ENCODE results near the gene TIA1.
"Not testable (repeated sequence)": the region's sequence is repeated elsewhere in the genome, so short reads cannot be mapped to it uniquely, and the experiment has no call there.

Gene TIA1

GRCh38 chr2:70270323-70270722, 21.9 kb upstream of the TIA1 start:
- Histone ChIP-seq H3K4me1 (no peaks in the 10 kb centered on the region), H3K9me3 (no peaks in the 10 kb centered on the region), H3K27ac (no peak overlapping the region), H3K36me3 (peaks cover 24 to 42% (median 41%) of the 10 kb centered on the region in 3 donors), H3K27me3 (no peaks in the 10 kb centered on the region), H3K4me3 (no peak overlapping the region)
- no peak for DNase-seq
- no peak for TF ChIP-seq CTCF (IDR thresholded peaks at IDR 0.05)
- intact Hi-C loops (cut with DNase I; ENCODE audit: low total_unique reads): no loop called here

- H3K4me3 ChIP-seq; H3K27ac ChIP-seq; DNase-seq; H3K9me3 ChIP-seq; H3K27me3 ChIP-seq; intact Hi-C loops (cut with DNase I; ENCODE audit: low total_unique reads); H3K4me1 ChIP-seq: not testable (repeated sequence)
- H3K36me3 ChIP-seq: peaks cover 24 to 41% (median 40%) of the 10 kb centered on the region in 3 donors
Measured at GRCh38 chr2:70269422-70270302, 21.2 kb upstream of the TIA1 start.

DNA sequence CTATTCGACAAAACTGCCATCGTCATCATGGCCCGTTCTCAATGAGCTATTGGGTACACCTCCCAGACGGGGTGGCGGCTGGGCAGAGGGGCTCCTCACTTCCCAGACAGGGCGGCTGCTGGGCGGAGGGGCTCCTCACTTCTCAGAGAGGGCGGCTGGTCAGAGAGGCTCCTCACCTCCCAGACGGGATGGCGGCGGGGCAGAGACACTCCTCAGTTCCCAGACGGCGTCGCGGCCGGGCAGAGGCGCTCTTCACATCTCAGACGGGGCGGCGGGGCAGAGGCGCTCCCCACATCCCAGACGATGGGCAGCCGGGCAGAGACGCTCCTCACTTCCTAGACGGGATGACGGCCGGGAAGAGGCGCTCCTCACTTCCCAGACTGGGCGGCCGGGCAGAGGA, 18.5 kb upstream of the TIA1 start:
- not testable (repeated sequence) for DNase-seq
- H3K36me3 ChIP-seq: peaks cover 42 to 61% (median 58%) of the 10 kb centered on the region in 3 donors

GRCh38 chr2:70261501-70261900, 13.1 kb upstream of the TIA1 start:
- intact Hi-C loops (cut with DNase I; ENCODE audit: low total_unique reads): no loop called here
- H3K36me3 ChIP-seq: peaks cover 35 to 57% (median 35%) of the 10 kb centered on the region in 3 donors
- H3K4me1 ChIP-seq: peaks cover 0 to 44% (median 35%) of the 10 kb centered on the region in 4 donors

More for the DNA sequence above, 18.5 kb upstream of the TIA1 start:
- H3K4me1 ChIP-seq: peaks cover 0 to 10% (median 5%) of the 10 kb centered on the region in 4 donors
- intact Hi-C loops (cut with DNase I; ENCODE audit: low total_unique reads); H3K27me3 ChIP-seq; H3K9me3 ChIP-seq; H3K4me3 ChIP-seq; H3K27ac ChIP-seq: not testable (repeated sequence)

DNA sequence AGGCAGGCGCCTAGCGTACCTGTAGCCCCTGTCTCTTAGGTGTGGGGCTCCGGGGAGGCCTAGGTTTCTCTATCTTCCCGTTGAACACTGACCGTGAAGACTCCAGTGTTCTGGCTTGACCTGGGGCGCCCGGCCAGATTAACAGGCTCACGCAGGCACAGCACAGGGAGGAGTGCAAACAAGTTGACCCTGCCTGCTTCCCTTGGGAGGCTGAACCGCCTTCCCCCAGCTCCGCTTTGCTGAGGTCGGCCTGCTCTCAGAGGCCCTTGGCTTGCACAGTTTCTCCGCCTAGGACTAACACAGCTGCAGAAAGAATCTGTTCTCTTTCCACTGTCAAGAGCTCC, 10.1 kb upstream of the TIA1 start:
- H3K27ac ChIP-seq: peak overlapping the region; percentile 90 to 91
- DNase-seq: peak; percentile 74 to 91
- peaks cover 7 to 27% (median 9%) of the 10 kb centered on the region in 3 donors for H3K36me3 ChIP-seq
- H3K27me3 ChIP-seq: no peaks in the 10 kb centered on the region
- intact Hi-C loops (cut with DNase I; ENCODE audit: low total_unique reads): no loop called here
- peak overlapping the region; percentile 83 to 89 for H3K4me3 ChIP-seq
- H3K4me1 ChIP-seq: peaks cover 0 to 44% (median 35%) of the 10 kb centered on the region in 4 donors
- H3K9me3 ChIP-seq: peaks cover 0 to 4% (median 0%) of the 10 kb centered on the region in 3 donors
- TF ChIP-seq CTCF (IDR thresholded peaks at IDR 0.05): no peak

More at GRCh38 chr2:70261501-70261900, 13.1 kb upstream of the TIA1 start:
- Histone ChIP-seq H3K27me3 (no peaks in the 10 kb centered on the region), H3K4me3 (no peak overlapping the region), H3K27ac (peak overlapping the region in 1 of 2 donors; percentile 91), H3K9me3 (peaks cover 0 to 4% (median 0%) of the 10 kb centered on the region in 3 donors)
- no peak for TF ChIP-seq CTCF (IDR thresholded peaks at IDR 0.05)
- DNase-seq: no peak

DNA sequence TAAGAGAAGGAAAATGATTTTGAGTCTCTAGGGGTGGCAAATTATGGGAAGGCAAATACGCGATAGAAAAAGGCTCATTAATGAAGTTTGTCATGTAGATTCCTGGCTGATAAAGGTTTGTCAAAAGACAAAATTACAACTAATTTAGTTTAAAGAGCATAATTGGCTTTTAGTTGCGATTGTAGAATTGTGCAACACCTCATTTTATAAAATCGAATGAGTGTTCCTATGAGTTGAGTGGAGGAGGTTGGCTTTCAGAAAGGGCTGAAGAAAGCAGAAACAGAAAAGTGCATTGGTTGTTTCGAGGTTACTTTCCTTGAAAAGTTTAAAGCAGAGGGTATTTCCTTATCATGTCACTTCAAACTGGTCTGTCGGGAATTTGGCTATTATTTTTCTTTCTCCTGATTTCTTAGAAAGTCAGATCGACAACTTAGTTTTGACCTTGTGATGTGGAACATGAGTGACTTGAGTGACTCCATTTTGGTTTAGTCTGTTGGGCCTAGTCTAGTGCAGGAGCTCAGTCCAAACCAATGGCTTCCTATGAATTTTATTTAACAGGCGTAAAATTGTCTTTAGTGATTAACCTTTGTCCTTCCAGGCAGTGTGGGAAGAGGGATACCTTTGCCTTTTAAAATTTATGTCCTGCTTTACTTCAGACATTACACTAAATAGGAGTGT, 7.3 kb upstream of the TIA1 start:
- peaks cover 0 to 22% (median 20%) of the 10 kb centered on the region in 4 donors for H3K4me1 ChIP-seq
- H3K27ac ChIP-seq: no peak overlapping the region
- no peak for TF ChIP-seq CTCF (IDR thresholded peaks at IDR 0.05)
- H3K36me3 ChIP-seq: peaks cover 0 to 14% (median 0%) of the 10 kb centered on the region in 3 donors
- no peaks in the 10 kb centered on the region for H3K27me3 ChIP-seq
- peaks cover 0 to 4% (median 0%) of the 10 kb centered on the region in 3 donors for H3K9me3 ChIP-seq
- no peak overlapping the region for H3K4me3 ChIP-seq
- no peak for DNase-seq
- intact Hi-C loops (cut with DNase I; ENCODE audit: low total_unique reads): no loop called here
